Measurements from ENCODE around the gene CBX8.

CBX8 gene

DNA sequence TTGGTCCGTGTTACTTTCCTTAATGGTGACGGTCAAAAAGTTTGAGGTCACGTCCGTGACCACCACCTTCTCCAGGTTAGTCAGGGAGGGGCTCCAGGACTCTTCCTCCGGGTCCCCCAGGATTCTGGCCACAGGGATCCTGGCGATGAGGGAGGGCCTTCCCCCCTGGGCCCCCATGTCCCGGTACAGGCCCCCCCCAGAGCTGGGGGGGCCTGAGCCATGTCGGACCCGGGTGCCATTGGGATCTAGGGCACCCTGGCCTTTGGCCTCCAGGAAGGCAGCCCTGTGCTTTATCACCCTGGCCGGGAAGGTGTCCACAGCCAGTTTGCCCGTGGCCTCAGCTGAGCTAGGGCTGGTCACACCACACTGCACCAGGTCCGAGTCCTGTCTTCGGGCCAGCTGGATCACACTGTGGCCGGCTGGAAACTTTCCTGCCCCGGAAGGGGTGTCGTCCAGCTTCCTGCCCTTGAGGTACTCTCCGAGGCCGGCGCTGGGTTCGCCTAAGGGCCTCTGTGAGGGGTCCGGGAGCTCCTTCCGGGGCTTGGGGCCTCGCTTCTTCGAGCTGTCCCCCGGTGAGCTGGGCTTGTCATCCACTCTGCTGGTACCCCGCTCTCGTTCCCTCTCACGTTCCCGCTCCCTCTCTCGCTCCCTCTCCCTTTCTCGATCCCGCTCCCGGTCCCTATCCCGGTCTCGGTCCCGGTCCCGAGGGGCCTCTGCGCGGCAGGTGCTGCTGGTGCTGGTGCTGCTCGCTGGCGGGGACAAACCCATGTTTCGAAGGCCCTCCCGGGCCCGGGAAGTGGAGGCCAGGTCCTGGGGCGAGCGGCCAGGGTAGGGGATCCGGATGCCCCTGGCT is 2.0 kb downstream of the CBX8 start:
- Histone ChIP-seq H3K27me3 (ENCODE audit: insufficient read depth, low read length) (peaks cover 92% of the 10 kb centered on the region), H3K27ac (ENCODE audit: low read depth, low read length) (no peak overlapping the region), H3K36me3 (ENCODE audit: insufficient read depth, low read length) (no peaks in the 10 kb centered on the region), H3K9me3 (ENCODE audit: insufficient read depth, low read depth, low read length) (no peaks in the 10 kb centered on the region), H3K9ac (ENCODE audit: low read depth, low read length) (no peak overlapping the region), H3K4me1 (ENCODE audit: insufficient read depth, low read length) (peaks cover 39% of the 10 kb centered on the region), H3K4me3 (ENCODE audit: low read length) (peak overlapping the region; percentile 26)
- WGBS = 10% methylated on average over 47 of the region's 47 CpGs

DNA sequence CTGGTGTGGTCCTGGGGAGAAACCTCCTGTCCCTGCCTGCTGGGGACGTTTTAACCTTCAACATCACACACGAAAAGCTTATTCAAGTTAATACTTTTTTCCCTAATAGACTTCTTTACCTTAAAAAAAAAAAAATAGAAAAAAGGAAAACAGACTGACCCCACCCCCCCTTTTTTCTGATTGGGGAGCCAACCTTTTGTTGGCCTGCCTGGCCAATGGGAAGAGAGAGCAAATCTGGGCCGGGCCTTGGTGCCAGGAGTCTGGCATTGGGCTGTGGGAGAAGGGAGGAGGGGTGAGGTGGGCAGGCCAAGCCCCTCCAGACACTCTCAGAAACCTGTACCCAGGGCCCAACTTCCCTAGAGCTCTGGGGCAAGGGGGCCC is 3.0 kb downstream of the CBX8 start:
- Histone ChIP-seq H3K4me1 (ENCODE audit: insufficient read depth, low read length) (peaks cover 36% of the 10 kb centered on the region), H3K36me3 (ENCODE audit: insufficient read depth, low read length) (no peaks in the 10 kb centered on the region), H3K9me3 (ENCODE audit: insufficient read depth, low read depth, low read length) (no peaks in the 10 kb centered on the region), H3K27me3 (ENCODE audit: insufficient read depth, low read length) (peaks cover 92% of the 10 kb centered on the region), H3K27ac (ENCODE audit: low read depth, low read length) (no peak overlapping the region), H3K9ac (ENCODE audit: low read depth, low read length) (no peak overlapping the region), H3K4me3 (ENCODE audit: low read length) (peak overlapping the region; percentile 19; the same call in 1 of the 2 replicates)
- WGBS = 0% methylated on average over 3 of the region's 3 CpGs

DNA sequence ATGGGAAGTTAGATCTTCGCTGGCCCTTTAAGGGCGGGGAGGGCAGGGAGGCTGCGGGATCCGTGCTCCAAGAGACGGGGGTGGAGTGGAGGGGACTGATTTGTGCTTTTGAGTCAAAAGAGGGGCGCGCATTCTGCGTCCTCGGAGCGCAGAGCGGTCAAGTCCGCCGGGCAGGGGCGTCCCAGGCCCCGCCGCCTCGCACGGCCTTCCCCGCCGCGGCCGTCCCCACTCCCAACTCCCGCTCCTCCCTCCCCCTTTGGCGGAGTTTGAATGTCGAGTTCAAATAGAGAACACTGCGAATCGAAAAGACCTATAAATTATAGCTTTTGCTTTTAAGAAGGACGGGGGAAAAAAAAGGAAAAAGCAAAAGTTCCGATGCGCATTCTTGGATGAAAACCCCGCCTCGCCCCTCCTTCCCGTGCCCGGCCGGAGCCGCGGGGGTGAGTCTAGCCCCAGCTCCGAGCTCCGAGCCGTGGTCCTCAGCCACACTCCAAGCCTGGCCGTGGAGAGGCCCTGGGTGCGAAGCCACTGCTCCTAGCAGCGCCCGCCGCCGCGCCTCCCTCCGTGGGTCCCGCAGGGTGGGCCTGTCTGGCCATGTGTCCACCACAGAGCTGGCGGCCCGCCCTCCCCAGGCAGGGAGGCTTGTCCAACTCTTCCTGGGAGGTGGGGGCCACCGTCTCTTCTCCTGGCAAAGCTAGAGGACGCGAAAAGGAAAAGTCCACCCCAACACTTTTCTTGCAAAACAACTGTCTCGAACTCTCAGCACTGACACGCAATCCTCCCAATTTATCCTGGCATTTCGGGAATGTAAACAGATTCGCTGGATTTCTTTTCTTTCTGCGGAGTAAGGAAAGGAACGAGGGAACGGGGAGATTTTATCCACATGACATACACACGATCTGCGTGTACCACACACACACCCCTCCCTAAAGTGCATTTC is 3.6 kb downstream of the CBX8 start:
- Histone ChIP-seq H3K9ac (ENCODE audit: low read depth, low read length) (no peak overlapping the region), H3K4me1 (ENCODE audit: insufficient read depth, low read length) (peaks cover 38% of the 10 kb centered on the region)

DNA sequence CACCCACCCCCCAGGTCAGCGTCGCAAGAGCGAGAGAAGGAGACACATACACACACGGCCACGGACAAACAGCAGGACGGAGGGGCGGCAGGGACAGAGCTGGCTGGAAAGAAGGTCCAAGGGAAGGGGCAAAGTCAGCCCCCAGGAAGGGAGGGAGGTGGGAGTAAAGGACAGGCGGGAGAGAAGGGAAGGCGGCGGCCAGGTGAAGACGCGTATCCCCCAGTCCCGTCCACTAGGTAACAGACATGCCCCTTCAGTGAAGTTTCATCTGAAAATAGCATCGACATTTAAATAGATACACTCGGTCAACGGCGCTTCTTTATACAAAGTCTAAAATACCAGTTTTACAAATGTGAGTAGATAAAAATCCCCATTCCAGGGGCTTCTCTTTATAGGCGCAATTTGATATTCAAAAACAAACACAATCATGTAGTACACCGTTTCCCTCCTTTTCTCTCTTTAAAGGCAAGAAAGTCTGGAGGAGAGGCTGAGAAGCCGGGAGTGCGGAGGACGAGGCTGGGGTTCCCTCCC is 4.5 kb downstream of the CBX8 start:
- no peaks in the 10 kb centered on the region for H3K36me3 ChIP-seq (ENCODE audit: insufficient read depth, low read length)
- 0% methylated on average over 17 of the region's 22 CpGs for WGBS
- peaks cover 43% of the 10 kb centered on the region for H3K4me1 ChIP-seq (ENCODE audit: insufficient read depth, low read length)
- peaks cover 94% of the 10 kb centered on the region for H3K27me3 ChIP-seq (ENCODE audit: insufficient read depth, low read length)
- H3K4me3 ChIP-seq (ENCODE audit: low read length) = no peak overlapping the region
- H3K9ac ChIP-seq (ENCODE audit: low read depth, low read length) = no peak overlapping the region
- no peak overlapping the region for H3K27ac ChIP-seq (ENCODE audit: low read depth, low read length)
- H3K9me3 ChIP-seq (ENCODE audit: insufficient read depth, low read depth, low read length) = no peaks in the 10 kb centered on the region

More for the DNA sequence above, 3.6 kb downstream of the CBX8 start:
- H3K27ac ChIP-seq (ENCODE audit: low read depth, low read length) = no peak overlapping the region
- no peaks in the 10 kb centered on the region for H3K9me3 ChIP-seq (ENCODE audit: insufficient read depth, low read depth, low read length)
- H3K4me3 ChIP-seq (ENCODE audit: low read length) = peak overlapping the region; percentile 19
- 1% methylated on average over 62 of the region's 63 CpGs for WGBS
- H3K36me3 ChIP-seq (ENCODE audit: insufficient read depth, low read length) = no peaks in the 10 kb centered on the region
- H3K27me3 ChIP-seq (ENCODE audit: insufficient read depth, low read length) = peaks cover 92% of the 10 kb centered on the region

DNA sequence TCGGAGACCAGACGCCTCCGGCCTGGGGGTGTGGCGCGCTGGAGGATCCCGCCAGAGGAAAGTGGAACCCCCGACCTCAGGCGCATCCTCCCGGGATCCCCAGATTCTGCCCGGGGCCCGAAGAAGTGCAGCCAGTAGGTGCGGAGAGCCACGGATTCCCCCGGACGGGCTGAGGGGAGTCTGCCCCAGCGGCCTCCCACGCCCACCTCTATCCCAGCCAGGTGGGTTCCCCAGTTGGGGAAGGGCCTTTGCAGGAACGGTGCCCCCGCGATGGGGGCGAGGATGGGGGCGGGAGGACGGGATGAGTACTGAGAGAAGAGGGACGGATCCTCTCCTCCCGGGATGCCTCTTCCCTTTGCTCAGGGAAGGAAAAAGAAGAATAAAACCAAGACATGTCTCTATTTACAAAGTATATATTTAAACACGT is 5.1 kb downstream of the CBX8 start:
- Histone ChIP-seq H3K4me3 (ENCODE audit: low read length) (no peak overlapping the region), H3K27ac (ENCODE audit: low read depth, low read length) (no peak overlapping the region), H3K9ac (ENCODE audit: low read depth, low read length) (no peak overlapping the region), H3K36me3 (ENCODE audit: insufficient read depth, low read length) (no peaks in the 10 kb centered on the region), H3K9me3 (ENCODE audit: insufficient read depth, low read depth, low read length) (no peaks in the 10 kb centered on the region), H3K27me3 (ENCODE audit: insufficient read depth, low read length) (peaks cover 98% of the 10 kb centered on the region), H3K4me1 (ENCODE audit: insufficient read depth, low read length) (peaks cover 43% of the 10 kb centered on the region)
- WGBS = 5% methylated on average over 22 of the region's 26 CpGs

DNA sequence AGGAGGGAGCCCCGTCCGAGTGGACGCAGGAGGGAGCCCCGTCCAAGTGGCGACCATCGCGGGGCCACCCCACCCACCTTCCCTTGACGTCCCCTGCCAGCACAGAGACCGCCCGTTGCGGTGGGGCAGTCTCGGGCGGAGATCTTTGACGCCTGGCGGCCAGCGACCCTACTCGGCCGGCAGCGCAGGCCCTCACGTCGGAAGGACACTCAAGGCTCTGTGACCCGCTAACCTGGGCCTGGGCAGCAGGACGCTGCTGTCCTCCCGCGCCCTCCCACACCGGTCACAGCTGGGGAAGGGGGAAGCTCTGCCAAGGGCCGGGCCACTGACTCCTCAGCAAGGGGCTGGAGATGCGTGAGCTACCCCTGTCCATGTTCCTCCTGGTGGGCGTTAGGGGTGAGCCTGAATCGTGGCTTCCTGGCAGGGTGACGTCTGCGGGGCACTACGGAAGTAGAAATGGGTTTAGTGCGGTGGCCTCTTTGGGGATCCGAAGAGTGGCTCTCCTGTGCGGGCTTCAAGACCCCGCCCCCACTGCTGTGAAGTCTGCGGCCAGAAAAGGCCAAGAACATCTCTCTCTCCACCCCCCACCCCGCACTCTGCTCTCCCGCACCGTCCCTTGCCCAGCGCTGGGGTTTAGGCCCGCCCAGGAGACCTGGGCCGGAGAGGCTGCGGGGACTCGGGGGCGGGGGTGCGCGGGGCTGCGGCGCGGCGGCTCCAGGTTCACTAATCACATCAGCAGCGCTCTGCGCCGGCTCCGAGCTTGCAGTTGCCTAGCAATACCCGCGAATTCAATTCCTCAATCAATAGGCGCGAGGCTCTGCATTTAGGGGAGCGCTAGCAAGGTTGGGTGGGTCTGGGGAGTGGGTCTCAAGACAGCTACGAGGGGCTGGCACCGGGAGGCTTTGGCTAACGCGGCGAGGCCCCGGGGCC is 5.8 kb downstream of the CBX8 start:
- no peaks in the 10 kb centered on the region for H3K9me3 ChIP-seq (ENCODE audit: insufficient read depth, low read depth, low read length)
- H3K36me3 ChIP-seq (ENCODE audit: insufficient read depth, low read length) = 0 out of 2 replicates have a peak, but pooled peaks cover under 1% of the 10 kb centered on the region
- H3K4me3 ChIP-seq (ENCODE audit: low read length) = no peak overlapping the region
- H3K27me3 ChIP-seq (ENCODE audit: insufficient read depth, low read length) = peaks cover 92% of the 10 kb centered on the region
- 5% methylated on average over 68 of the region's 68 CpGs for WGBS
- no peak overlapping the region for H3K27ac ChIP-seq (ENCODE audit: low read depth, low read length)
- H3K4me1 ChIP-seq (ENCODE audit: insufficient read depth, low read length) = peaks cover 40% of the 10 kb centered on the region
- no peak overlapping the region for H3K9ac ChIP-seq (ENCODE audit: low read depth, low read length)

DNA sequence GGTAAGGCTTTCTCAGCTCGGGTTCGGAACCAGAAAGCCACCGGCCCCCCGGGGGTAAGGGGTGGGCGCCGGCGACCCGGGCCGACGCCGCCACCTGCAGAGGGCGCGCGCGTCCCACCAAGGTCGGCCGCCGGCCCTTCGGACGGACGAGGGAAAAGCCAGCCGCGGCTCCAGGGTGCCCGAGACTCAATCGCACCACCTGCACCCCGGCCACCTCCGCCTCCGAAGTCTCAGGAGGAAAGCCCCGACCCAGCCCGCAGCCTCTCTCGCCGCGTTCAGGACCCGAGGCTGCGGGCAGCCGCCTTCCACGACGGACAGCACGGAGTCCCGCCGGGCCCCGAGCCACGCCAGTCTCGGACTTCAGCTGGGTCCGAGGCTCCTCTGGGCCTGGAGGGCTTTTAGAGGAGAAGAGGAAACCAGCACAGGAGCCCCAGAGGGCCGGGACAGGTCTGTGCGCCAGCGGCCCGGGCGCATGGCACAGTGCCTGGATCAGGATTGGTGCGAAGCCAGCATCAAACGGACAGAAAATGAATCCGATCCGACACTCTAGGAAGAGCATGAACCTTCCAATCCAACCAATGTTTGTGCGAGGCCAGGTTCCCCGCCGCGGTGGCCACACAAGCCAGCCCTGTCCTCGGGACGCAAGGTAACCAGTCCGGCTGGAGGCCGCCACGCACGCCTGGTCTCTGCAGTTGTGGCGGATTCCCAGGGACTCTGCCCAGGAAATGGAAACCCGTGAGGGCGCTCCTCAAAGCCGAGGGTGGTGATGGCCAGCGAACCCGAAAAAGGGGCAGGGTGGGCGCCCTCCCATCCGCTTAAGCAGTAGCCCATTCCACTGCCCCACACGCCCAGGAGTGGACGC is 6.7 kb downstream of the CBX8 start:
- Histone ChIP-seq H3K4me1 (ENCODE audit: insufficient read depth, low read length) (peaks cover 35% of the 10 kb centered on the region), H3K9me3 (ENCODE audit: insufficient read depth, low read depth, low read length) (no peaks in the 10 kb centered on the region), H3K9ac (ENCODE audit: low read depth, low read length) (peak overlapping the region; percentile 32; the same call in 1 of the 2 replicates), H3K36me3 (ENCODE audit: insufficient read depth, low read length) (peaks cover 7% of the 10 kb centered on the region), H3K4me3 (ENCODE audit: low read length) (peak overlapping the region; percentile 48), H3K27ac (ENCODE audit: low read depth, low read length) (no peak overlapping the region), H3K27me3 (ENCODE audit: insufficient read depth, low read length) (peaks cover 83% of the 10 kb centered on the region)
- 9% methylated on average over 74 of the region's 74 CpGs for WGBS

DNA sequence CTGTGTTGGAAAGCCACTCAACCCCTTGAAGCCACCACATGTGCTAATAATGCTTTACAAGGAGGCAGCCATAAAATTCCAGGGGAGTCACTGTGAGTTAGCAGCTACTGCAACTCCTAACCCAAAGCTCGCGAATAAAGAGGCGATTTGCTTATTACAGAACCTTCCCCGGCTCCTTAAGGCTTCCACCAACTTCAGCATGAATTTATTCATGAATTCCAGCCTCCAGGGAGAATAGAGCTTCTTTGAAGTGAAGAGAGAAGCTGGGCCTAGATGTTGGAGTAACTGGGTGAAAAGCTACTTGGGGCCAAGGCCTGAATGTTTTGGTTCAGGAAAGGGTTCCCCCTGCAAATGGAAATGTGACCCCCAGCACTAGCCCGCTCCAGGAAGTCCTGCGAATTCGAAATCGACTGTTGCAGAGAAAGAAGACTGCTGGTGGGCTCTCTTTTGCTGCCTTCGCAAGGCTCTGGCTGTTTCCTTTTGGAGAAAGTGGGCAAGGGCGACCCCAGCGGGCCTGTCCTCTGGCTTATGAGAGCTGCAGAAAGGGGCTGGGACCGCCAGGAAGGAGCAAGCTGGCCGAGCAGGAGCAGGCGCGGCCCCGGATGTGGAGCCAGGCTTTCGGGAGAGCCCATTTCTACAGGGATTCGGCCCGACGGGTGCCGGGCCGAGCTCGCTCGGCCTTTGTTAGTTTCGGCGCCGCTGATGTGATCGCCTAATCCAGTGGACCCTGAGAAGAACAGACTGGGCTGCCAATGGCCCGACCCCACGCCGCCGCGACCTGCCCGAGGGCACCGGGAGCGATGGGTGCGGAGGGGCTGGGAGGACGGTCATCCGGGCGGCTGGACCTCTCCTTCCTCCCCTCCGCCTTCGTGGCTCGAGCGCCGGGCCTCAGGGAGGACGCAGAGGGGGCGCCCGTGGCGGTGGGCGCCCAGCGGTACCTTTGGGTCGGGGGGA is 7.6 kb downstream of the CBX8 start:
- peaks cover 15% of the 10 kb centered on the region for H3K36me3 ChIP-seq (ENCODE audit: insufficient read depth, low read length)
- H3K9ac ChIP-seq (ENCODE audit: low read depth, low read length) = peak overlapping the region; percentile 32; the same call in 1 of the 2 replicates
- peaks cover 26% of the 10 kb centered on the region for H3K4me1 ChIP-seq (ENCODE audit: insufficient read depth, low read length)
- H3K4me3 ChIP-seq (ENCODE audit: low read length) = peak overlapping the region; percentile 48
- H3K27ac ChIP-seq (ENCODE audit: low read depth, low read length) = peak overlapping the region; percentile 46; the same call in 1 of the 2 replicates
- no peaks in the 10 kb centered on the region for H3K9me3 ChIP-seq (ENCODE audit: insufficient read depth, low read depth, low read length)
- 3% methylated on average over 52 of the region's 52 CpGs for WGBS
- peaks cover 74% of the 10 kb centered on the region for H3K27me3 ChIP-seq (ENCODE audit: insufficient read depth, low read length)

DNA sequence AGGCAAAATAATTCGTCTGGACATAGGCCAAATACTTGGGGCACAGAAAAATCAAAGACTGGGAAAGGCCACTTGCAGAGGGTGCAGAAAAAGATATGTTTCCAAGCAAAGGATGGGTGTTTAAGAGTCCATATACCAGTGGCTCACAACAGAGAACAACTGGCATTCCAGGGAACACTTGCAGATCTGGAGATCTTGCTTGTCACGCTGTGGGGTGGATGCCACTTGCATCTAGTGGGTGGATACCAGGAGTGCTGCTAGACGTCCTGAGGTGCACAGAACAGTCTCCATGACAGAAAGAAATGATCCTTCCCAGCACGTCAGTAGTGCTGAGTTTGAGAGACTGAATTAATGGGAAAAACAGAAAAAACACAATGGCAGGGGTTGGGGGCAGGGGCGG is 8.4 kb downstream of the CBX8 start:
- H3K27me3 ChIP-seq (ENCODE audit: insufficient read depth, low read length) = peaks cover 65% of the 10 kb centered on the region
- peaks cover 23% of the 10 kb centered on the region for H3K36me3 ChIP-seq (ENCODE audit: insufficient read depth, low read length)
- H3K27ac ChIP-seq (ENCODE audit: low read depth, low read length) = no peak overlapping the region
- no peaks in the 10 kb centered on the region for H3K9me3 ChIP-seq (ENCODE audit: insufficient read depth, low read depth, low read length)
- peaks cover 21% of the 10 kb centered on the region for H3K4me1 ChIP-seq (ENCODE audit: insufficient read depth, low read length)
- no peak overlapping the region for H3K4me3 ChIP-seq (ENCODE audit: low read length)
- no peak overlapping the region for H3K9ac ChIP-seq (ENCODE audit: low read depth, low read length)
- WGBS = 57% methylated on average over 5 of the region's 5 CpGs

Measured in HUES64 (cell line).